Stimulated activated CD4-positive, alpha-beta T cell treated with anti-CD3 and anti-CD28 coated beads, Interleukin-4, amount 100 ng/mL, for 1 hour (primary cell): ENCODE data around the gene CTAG1B.
"Not testable (repeated sequence)": the region's sequence is repeated elsewhere in the genome, so short reads cannot be mapped to it uniquely, and the experiment has no call there.

Experiments
- DNase-seq: peaks from one replicate; pipeline ENCODE4 v3.0.0-alpha.2; 2020

CTAG1B gene

GRCh38 chrX:154619182-154619581 is at the start of gene CTAG1B:
CTAG1B (minus strand) TSS chrX:154619282; CDS start chrX:154619218, 64 bp downstream.
- not testable (repeated sequence) for DNase-seq

- no peak for DNase-seq
Observed at GRCh38 chrX:154661899-154662298, 42.8 kb upstream of the CTAG1B start.

- no peak for DNase-seq
Observed at GRCh38 chrX:154661170-154661569, 42.1 kb upstream of the CTAG1B start.

GRCh38 chrX:154660541-154660940 is 41.5 kb upstream of the CTAG1B start:
- DNase-seq: no peak

- no peak for DNase-seq
Observed at GRCh38 chrX:154658957-154659356, 39.9 kb upstream of the CTAG1B start.

GRCh38 chrX:154658187-154658586 is 39.1 kb upstream of the CTAG1B start:
- no peak for DNase-seq

- DNase-seq: no peak
Observed at GRCh38 chrX:154657226-154657805, 38.2 kb upstream of the CTAG1B start.

GRCh38 chrX:154655786-154656185 is 36.7 kb upstream of the CTAG1B start:
- DNase-seq: no peak

- DNase-seq: no peak
Observed at GRCh38 chrX:154655346-154655745, 36.3 kb upstream of the CTAG1B start.

GRCh38 chrX:154654925-154655324 is 35.8 kb upstream of the CTAG1B start:
- DNase-seq: no peak

- DNase-seq: no peak
Observed at GRCh38 chrX:154654372-154654771, 35.3 kb upstream of the CTAG1B start.

- DNase-seq: not testable (repeated sequence)
Observed at GRCh38 chrX:154653413-154653812, 34.3 kb upstream of the CTAG1B start, which contains the start of gene CTAG2. CTAG2 (minus strand) TSS chrX:154653579; CDS start chrX:154653515, 64 bp downstream.

GRCh38 chrX:154653048-154653401 is 33.9 kb upstream of the CTAG1B start:
- no peak for DNase-seq

- DNase-seq: no peak
Observed at GRCh38 chrX:154652311-154653047, 33.4 kb upstream of the CTAG1B start.

- no peak for DNase-seq
Observed at GRCh38 chrX:154650221-154650510, 31.1 kb upstream of the CTAG1B start.

GRCh38 chrX:154649503-154650220 is 30.6 kb upstream of the CTAG1B start:
- DNase-seq: no peak

- no peak for DNase-seq
Observed at GRCh38 chrX:154648931-154649330, 29.8 kb upstream of the CTAG1B start.

GRCh38 chrX:154645745-154646378 is 26.8 kb upstream of the CTAG1B start:
- not testable (repeated sequence) for DNase-seq

- not testable (repeated sequence) for DNase-seq
Observed at GRCh38 chrX:154643708-154644107, 24.6 kb upstream of the CTAG1B start.

GRCh38 chrX:154641740-154642139 is 22.7 kb upstream of the CTAG1B start:
- DNase-seq: not testable (repeated sequence)

- not testable (repeated sequence) for DNase-seq
Observed at GRCh38 chrX:154633661-154634060, 14.6 kb upstream of the CTAG1B start.

GRCh38 chrX:154630949-154631348 is 11.9 kb upstream of the CTAG1B start:
- DNase-seq: not testable (repeated sequence)

- not testable (repeated sequence) for DNase-seq
Observed at GRCh38 chrX:154628960-154629359, 9.9 kb upstream of the CTAG1B start.
